ENCODE data around the gene GARIN5A.
"Not testable (repeated sequence)": the region's sequence is repeated elsewhere in the genome, so short reads cannot be mapped to it uniquely, and the experiment has no call there.

The GARIN5A gene

GRCh38 chr19:50451223-50451534, 25.5 kb downstream of the GARIN5A start:
- no peak for DNase-seq (ENCODE audit: low spot score)
- TF ChIP-seq CTCF (conservative IDR thresholded peaks at IDR 0.05; ENCODE audit: low read depth) = no peak
- ChIA-PET POLR2A (ENCODE audit: low non-redundant PET) (no interaction called here), CTCF (no interaction called here)
- no peak overlapping the region for H3K27ac ChIP-seq

DNA sequence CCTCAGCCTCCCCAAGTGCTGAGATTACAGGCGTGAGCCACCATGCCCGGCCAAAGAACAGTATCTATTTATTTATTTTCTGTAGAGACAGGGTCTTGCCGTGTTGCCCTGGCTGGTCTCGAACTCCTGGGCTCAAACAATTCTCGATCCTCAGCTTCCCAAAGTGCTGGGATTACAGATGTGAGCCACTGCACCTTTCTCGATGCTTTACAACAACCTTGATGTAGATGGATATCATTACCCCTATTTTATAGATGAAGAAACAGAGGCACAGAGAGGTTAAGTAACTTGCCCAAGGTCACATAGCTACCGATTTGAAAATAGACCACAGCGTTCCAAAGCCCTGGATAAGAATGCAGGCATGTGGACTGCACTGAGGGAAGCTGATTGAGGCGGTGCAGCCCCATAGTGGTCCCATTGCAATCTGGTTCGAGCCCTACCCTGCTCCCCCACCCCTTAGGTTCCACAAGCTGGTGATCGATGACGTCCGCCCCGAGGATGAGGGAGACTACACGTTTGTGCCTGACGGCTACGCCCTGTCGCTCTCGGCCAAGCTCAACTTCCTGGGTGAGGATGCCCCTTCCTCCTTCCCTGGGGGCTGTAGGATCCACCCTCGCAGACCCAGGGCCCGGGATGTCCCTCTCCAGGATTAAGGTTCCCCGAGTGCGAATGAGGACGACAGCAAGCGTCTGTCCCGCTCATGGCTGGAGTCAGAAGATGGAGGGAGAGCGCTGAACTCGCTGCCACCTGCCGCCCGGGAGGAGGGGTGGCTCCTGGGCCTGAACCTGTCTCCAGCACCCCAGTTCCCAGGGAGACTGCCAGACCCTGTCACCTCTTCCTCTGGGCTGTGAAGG, 26.1 kb downstream of the GARIN5A start:
- DNase-seq (ENCODE audit: low spot score) = no peak
- TF ChIP-seq CTCF (conservative IDR thresholded peaks at IDR 0.05; ENCODE audit: low read depth) = no peak

DNA sequence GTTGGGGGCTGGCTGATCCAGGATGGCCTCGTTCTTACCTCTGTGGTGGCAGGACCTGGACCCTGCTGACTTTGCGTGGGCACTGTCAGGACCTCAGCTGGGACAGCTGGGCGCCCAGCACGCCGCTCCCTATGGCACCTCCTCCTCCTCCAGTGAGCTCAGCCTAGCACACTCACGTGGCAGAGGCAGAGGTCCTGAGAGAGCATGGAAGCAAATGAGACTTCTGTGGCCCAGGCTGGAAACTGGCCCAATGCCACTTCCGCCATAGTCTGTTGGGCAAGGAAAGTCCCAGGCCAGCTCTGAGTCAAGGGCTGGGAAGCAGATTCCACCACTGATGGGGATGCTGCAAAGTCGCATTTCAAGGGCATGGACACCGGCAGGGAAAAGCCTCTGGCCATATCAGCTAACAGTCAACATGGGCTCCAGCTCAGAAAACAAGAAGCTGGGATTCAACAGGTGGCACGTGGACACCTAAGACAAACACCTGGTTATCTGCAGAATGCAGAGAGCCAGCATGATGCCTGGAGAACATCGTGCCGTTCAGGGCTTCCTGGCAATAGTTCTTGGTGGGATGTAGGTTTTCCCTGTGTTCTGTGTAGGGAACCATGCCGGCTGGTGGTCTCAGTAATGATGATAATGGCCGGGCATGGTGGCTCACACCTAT, 27.3 kb downstream of the GARIN5A start:
- no peak overlapping the region for H3K27ac ChIP-seq

More for the DNA sequence above, 26.1 kb downstream of the GARIN5A start:
- no peak overlapping the region for H3K27ac ChIP-seq
- CTCF ChIA-PET = interaction anchor here (0.6 to 0.9 kb wide), 2 partner anchors 10 to 327 kb away, joined by 3 read pairs; no protein-coding TSS in a partner anchor
- POLR2A ChIA-PET (ENCODE audit: low non-redundant PET) = no interaction called here

GRCh38 chr19:50447750-50448149, 28.9 kb downstream of the GARIN5A start:
- POLR2A ChIA-PET (ENCODE audit: low non-redundant PET) = no interaction called here
- H3K27ac ChIP-seq = no peak overlapping the region
- CTCF ChIA-PET = interaction anchor here (0.7 kb wide), 1 partner anchor 109 kb away, joined by 4 read pairs; no protein-coding TSS in a partner anchor
- DNase-seq (ENCODE audit: low spot score) = no peak
- TF ChIP-seq CTCF (conservative IDR thresholded peaks at IDR 0.05; ENCODE audit: low read depth) = no peak

More for the DNA sequence above, 27.3 kb downstream of the GARIN5A start:
- ChIA-PET POLR2A (ENCODE audit: low non-redundant PET) (no interaction called here), CTCF (interaction anchor here (0.6 kb wide), 1 partner anchor 325 kb away, joined by 3 read pairs; no protein-coding TSS in a partner anchor)
- DNase-seq (ENCODE audit: low spot score) = no peak
- no peak for TF ChIP-seq CTCF (conservative IDR thresholded peaks at IDR 0.05; ENCODE audit: low read depth)

GRCh38 chr19:50447053-50447452, 29.6 kb downstream of the GARIN5A start:
- ChIA-PET CTCF (no interaction called here), POLR2A (ENCODE audit: low non-redundant PET) (no interaction called here)
- DNase-seq (ENCODE audit: low spot score) = no peak

DNA sequence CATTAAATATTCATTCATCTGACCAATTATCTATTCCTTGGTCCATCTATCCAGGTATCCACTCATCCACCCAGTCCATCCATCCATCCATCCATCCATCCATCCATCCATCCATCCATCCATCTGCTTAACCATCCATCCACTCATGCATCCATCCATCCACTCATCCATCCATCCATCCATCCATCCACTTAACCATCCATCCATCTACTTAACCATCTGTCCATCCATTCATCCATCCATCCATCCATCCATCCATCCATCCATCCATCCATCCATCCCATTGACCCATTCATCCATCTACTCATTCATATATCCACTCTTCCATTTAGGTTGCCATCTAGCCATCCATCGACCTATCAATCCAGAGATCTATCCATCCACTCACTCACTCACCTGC, 32.6 kb downstream of the GARIN5A start:
- no peak for DNase-seq (ENCODE audit: low spot score)
- POLR2A ChIA-PET (ENCODE audit: low non-redundant PET) = no interaction called here
- no peak overlapping the region for H3K27ac ChIP-seq
- CTCF ChIA-PET = no interaction called here
- TF ChIP-seq CTCF (conservative IDR thresholded peaks at IDR 0.05; ENCODE audit: low read depth) = no peak

More at GRCh38 chr19:50447053-50447452, 29.6 kb downstream of the GARIN5A start:
- TF ChIP-seq CTCF (conservative IDR thresholded peaks at IDR 0.05; ENCODE audit: low read depth) = no peak
- no peak overlapping the region for H3K27ac ChIP-seq

DNA sequence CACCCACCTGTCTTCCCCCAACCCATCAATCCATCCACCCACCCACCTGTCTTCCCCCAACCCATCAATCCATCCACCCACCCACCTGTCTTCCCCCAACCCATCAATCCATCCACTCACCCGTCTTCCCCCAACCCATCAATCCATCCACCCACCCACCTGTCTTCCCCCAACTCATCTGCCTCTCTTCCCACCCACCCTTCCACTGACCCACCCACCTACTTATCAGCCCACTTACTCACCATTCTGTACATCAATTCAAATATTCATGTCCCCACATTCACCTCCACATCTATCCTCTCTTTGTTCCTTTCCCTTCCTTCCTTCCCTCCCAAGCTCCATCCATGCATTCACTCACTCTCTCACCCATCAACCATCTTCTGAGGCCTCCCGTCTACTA, 37.5 kb downstream of the GARIN5A start:
- DNase-seq (ENCODE audit: low spot score); POLR2A ChIA-PET (ENCODE audit: low non-redundant PET); H3K27ac ChIP-seq; CTCF ChIA-PET: not testable (repeated sequence)
